Fibroblast of lung (primary cell): Measurements from ENCODE around the gene CRACDL.

ENCODE experiments used
- EZH2 ChIP-seq: IDR thresholded peaks from 2 replicates; pipeline ENCODE4 v1.5.1; 2012; ENCODE audit warnings: low read length, control low read depth, mild to moderate bottlenecking; ENCODE audit errors: missing control alignments
- TF ChIP-seq, protein P1 (sequence below), 2 donors: IDR thresholded peaks in 1 of 2; conservative IDR thresholded peaks in 1 of 2; 1 replicate in 1 of 2; 2 replicates in 1 of 2; pipeline ENCODE4 v1.5.1; 2011 to 2012; ENCODE audit warnings: low read length in 2 of 2, control low read depth in 1 of 2, inconsistent platforms in 1 of 2, low read depth in 1 of 2, mild to moderate bottlenecking in 1 of 2

DNA sequence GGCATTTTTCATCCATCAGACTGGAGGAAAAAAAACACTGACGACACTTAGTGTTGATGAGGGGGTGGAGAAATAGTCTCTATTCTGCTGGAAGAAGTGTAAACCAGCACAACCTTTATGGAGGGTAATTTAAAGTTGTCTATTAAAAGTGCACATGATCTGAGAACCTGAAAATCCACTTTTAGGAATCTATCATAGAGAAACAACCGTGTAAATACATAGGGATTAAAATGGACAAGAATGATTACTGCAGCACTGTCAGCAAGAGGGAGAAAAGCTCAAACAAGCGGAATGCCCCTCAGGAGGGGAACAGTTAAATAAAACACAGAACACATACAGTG, 125.5 kb downstream of the CRACDL start:
- TF ChIP-seq, protein P1, sequence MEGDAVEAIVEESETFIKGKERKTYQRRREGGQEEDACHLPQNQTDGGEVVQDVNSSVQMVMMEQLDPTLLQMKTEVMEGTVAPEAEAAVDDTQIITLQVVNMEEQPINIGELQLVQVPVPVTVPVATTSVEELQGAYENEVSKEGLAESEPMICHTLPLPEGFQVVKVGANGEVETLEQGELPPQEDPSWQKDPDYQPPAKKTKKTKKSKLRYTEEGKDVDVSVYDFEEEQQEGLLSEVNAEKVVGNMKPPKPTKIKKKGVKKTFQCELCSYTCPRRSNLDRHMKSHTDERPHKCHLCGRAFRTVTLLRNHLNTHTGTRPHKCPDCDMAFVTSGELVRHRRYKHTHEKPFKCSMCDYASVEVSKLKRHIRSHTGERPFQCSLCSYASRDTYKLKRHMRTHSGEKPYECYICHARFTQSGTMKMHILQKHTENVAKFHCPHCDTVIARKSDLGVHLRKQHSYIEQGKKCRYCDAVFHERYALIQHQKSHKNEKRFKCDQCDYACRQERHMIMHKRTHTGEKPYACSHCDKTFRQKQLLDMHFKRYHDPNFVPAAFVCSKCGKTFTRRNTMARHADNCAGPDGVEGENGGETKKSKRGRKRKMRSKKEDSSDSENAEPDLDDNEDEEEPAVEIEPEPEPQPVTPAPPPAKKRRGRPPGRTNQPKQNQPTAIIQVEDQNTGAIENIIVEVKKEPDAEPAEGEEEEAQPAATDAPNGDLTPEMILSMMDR (conservative IDR thresholded peaks at IDR 0.05 in 1 of 2, IDR thresholded peaks at IDR 0.05 in 1 of 2; ENCODE audit: low read depth in 1 of 2, low read length in 2 of 2), result no peak
- no peak for TF ChIP-seq EZH2
